Stimulated activated naive B cell treated with anti-CD40 and anti-IgM and Interleukin-4, amounts not matched to agents 10 μg/mL and 1 μg/mL and 100 μg/mL, for 72 hours (primary cell): ENCODE results near the gene PMIS2.

Experiments
- ATAC-seq, 2 donors: fragments of 150-1000 bp; cut with Tn5 transposase; replicated peaks; 2 replicates each; pipeline ENCODE4 v1.10.0; 2021; ENCODE audit warnings: moderate library complexity in 1 of 2
- DNase-seq: peaks from one replicate; pipeline ENCODE4 v3.0.0; 2021
- H3K27ac Mint-ChIP-seq: one replicate; pipeline ENCODE4 v1.8.0; 2022; ENCODE audit warnings: mild to moderate bottlenecking, mixed read lengths
- H3K27me3 Mint-ChIP-seq, 2 donors: one replicate each; pipeline ENCODE4 v1.8.0; 2022; ENCODE audit warnings: mixed read lengths in 2 of 2
- H3K36me3 Mint-ChIP-seq, 2 donors: one replicate each; pipeline ENCODE4 v1.8.0; 2022; ENCODE audit warnings: mixed read lengths in 2 of 2, mild to moderate bottlenecking in 1 of 2
- H3K4me1 Mint-ChIP-seq, 2 donors: one replicate each; pipeline ENCODE4 v1.8.0; 2022; ENCODE audit warnings: mixed read lengths in 2 of 2, mild to moderate bottlenecking in 1 of 2
- H3K4me3 Mint-ChIP-seq, 2 donors: one replicate each; pipeline ENCODE4 v1.8.0; 2022; ENCODE audit warnings: mild to moderate bottlenecking in 2 of 2, mixed read lengths in 2 of 2, moderate library complexity in 1 of 2
- H3K9me3 Mint-ChIP-seq, 2 donors: one replicate each; pipeline ENCODE4 v1.8.0; 2022; ENCODE audit warnings: mixed read lengths in 2 of 2, mild to moderate bottlenecking in 1 of 2

The PMIS2 gene

GRCh38 chr19:35585848-35586247 lies at the start of gene PMIS2:
Gene PMIS2 (plus strand): TSS chr19:35586173. CDS start chr19:35586260, 87 bp downstream.
- Mint-ChIP-seq H3K27ac (no peak within 1 kb of the TSS), H3K4me1 (no peaks in the 10 kb centered on the region), H3K36me3 (no peaks in the 10 kb centered on the region), H3K4me3 (no peak within 1 kb of the TSS), H3K9me3 (peaks cover 0 to 2% of the 10 kb centered on the region in 2 donors), H3K27me3 (peaks cover 39 to 54% of the 10 kb centered on the region in 2 donors)
- peak; percentile 34 to 46 for ATAC-seq
- no peak for DNase-seq

- H3K4me1 Mint-ChIP-seq = peaks cover 7 to 25% of the 10 kb centered on the region in 2 donors
- no peak overlapping the region for H3K27ac Mint-ChIP-seq
- DNase-seq (no peak), ATAC-seq (no peak)
- no peak overlapping the region for H3K4me3 Mint-ChIP-seq
- H3K36me3 Mint-ChIP-seq = peaks cover 14 to 31% of the 10 kb centered on the region in 2 donors
- peaks cover 4 to 8% of the 10 kb centered on the region in 2 donors for H3K27me3 Mint-ChIP-seq
- no peaks in the 10 kb centered on the region for H3K9me3 Mint-ChIP-seq
These were observed 46.7 kb upstream of the PMIS2 start for GRCh38 chr19:35539314-35539713.

- no peak for ATAC-seq
- no peaks in the 10 kb centered on the region for H3K9me3 Mint-ChIP-seq
- DNase-seq = no peak
- H3K4me3 Mint-ChIP-seq = no peak overlapping the region
- peaks cover 11 to 29% of the 10 kb centered on the region in 2 donors for H3K4me1 Mint-ChIP-seq
- peaks cover 14 to 31% of the 10 kb centered on the region in 2 donors for H3K36me3 Mint-ChIP-seq
- H3K27me3 Mint-ChIP-seq = peaks cover 2 to 3% of the 10 kb centered on the region in 2 donors
- H3K27ac Mint-ChIP-seq = no peak overlapping the region
These were observed 46.1 kb upstream of the PMIS2 start for GRCh38 chr19:35539850-35540249.

- DNase-seq = no peak
- ATAC-seq = no peak
- no peak overlapping the region for H3K27ac Mint-ChIP-seq
- peaks cover 14 to 31% of the 10 kb centered on the region in 2 donors for H3K36me3 Mint-ChIP-seq
- no peaks in the 10 kb centered on the region for H3K27me3 Mint-ChIP-seq
- no peak overlapping the region for H3K4me3 Mint-ChIP-seq
- no peaks in the 10 kb centered on the region for H3K9me3 Mint-ChIP-seq
- H3K4me1 Mint-ChIP-seq = peaks cover 12 to 29% of the 10 kb centered on the region in 2 donors
These were observed 45.5 kb upstream of the PMIS2 start for GRCh38 chr19:35540356-35540927.

GRCh38 chr19:35542209-35542608 lies 43.8 kb upstream of the PMIS2 start:
- Mint-ChIP-seq H3K9me3 (no peaks in the 10 kb centered on the region), H3K27ac (no peak overlapping the region), H3K4me3 (no peak overlapping the region), H3K4me1 (peaks cover 24 to 42% of the 10 kb centered on the region in 2 donors), H3K27me3 (no peaks in the 10 kb centered on the region), H3K36me3 (peaks cover 18 to 32% of the 10 kb centered on the region in 2 donors)
- no peak for DNase-seq
- no peak for ATAC-seq

GRCh38 chr19:35543280-35544109 lies 42.5 kb upstream of the PMIS2 start:
- Mint-ChIP-seq H3K27ac (no peak overlapping the region), H3K4me1 (peaks cover 28 to 52% of the 10 kb centered on the region in 2 donors), H3K9me3 (no peaks in the 10 kb centered on the region), H3K4me3 (no peak overlapping the region), H3K27me3 (no peaks in the 10 kb centered on the region), H3K36me3 (peaks cover 22 to 37% of the 10 kb centered on the region in 2 donors)
- no peak for DNase-seq
- no peak for ATAC-seq

GRCh38 chr19:35544110-35544802 lies 41.7 kb upstream of the PMIS2 start:
- H3K36me3 Mint-ChIP-seq = peaks cover 28 to 43% of the 10 kb centered on the region in 2 donors
- no peak for ATAC-seq
- peak overlapping the region; percentile 93 to 100 for H3K4me3 Mint-ChIP-seq
- DNase-seq = no peak
- H3K27me3 Mint-ChIP-seq = no peaks in the 10 kb centered on the region
- no peaks in the 10 kb centered on the region for H3K9me3 Mint-ChIP-seq
- peaks cover 36 to 60% of the 10 kb centered on the region in 2 donors for H3K4me1 Mint-ChIP-seq
- H3K27ac Mint-ChIP-seq = peak overlapping the region; percentile 96

GRCh38 chr19:35545001-35545854 lies 40.7 kb upstream of the PMIS2 start, which contains the start of gene TMEM147:
Gene TMEM147 (plus strand): TSS chr19:35545626. CDS start chr19:35545740, 114 bp downstream.
- DNase-seq (peak; percentile 84), ATAC-seq (peak; percentile 89 to 93)
- H3K27me3 Mint-ChIP-seq = no peaks in the 10 kb centered on the region
- peaks cover 38 to 63% of the 10 kb centered on the region in 2 donors for H3K4me1 Mint-ChIP-seq
- H3K36me3 Mint-ChIP-seq = peaks cover 30 to 47% of the 10 kb centered on the region in 2 donors
- no peaks in the 10 kb centered on the region for H3K9me3 Mint-ChIP-seq
- H3K27ac Mint-ChIP-seq = peak within 1 kb of the TSS; percentile 98
- peak within 1 kb of the TSS; percentile 93 to 100 for H3K4me3 Mint-ChIP-seq

- Mint-ChIP-seq H3K36me3 (peaks cover 34 to 48% of the 10 kb centered on the region in 2 donors), H3K9me3 (no peaks in the 10 kb centered on the region), H3K27me3 (no peaks in the 10 kb centered on the region), H3K27ac (peak overlapping the region; percentile 98), H3K4me1 (peaks cover 38 to 56% of the 10 kb centered on the region in 2 donors), H3K4me3 (peak overlapping the region; percentile 93 to 100)
- peak; percentile 72 to 76 for ATAC-seq
- DNase-seq = peak; percentile 75
These were observed 40.1 kb upstream of the PMIS2 start for GRCh38 chr19:35545855-35546381.

- peak overlapping the region; percentile 93 to 100 for H3K4me3 Mint-ChIP-seq
- H3K27ac Mint-ChIP-seq = peak overlapping the region; percentile 98
- DNase-seq (no peak), ATAC-seq (no peak)
- no peaks in the 10 kb centered on the region for H3K27me3 Mint-ChIP-seq
- H3K36me3 Mint-ChIP-seq = peaks cover 40 to 47% of the 10 kb centered on the region in 2 donors
- no peaks in the 10 kb centered on the region for H3K9me3 Mint-ChIP-seq
- peaks cover 38 to 52% of the 10 kb centered on the region in 2 donors for H3K4me1 Mint-ChIP-seq
These were observed 39.4 kb upstream of the PMIS2 start for GRCh38 chr19:35546532-35546931.

GRCh38 chr19:35549174-35549788 lies 36.7 kb upstream of the PMIS2 start:
- Mint-ChIP-seq H3K9me3 (no peaks in the 10 kb centered on the region), H3K27me3 (no peaks in the 10 kb centered on the region), H3K27ac (peak overlapping the region; percentile 20), H3K4me3 (no peak overlapping the region), H3K4me1 (peaks cover 32 to 41% of the 10 kb centered on the region in 2 donors), H3K36me3 (peaks cover 36 to 37% of the 10 kb centered on the region in 2 donors)
- no peak for ATAC-seq
- DNase-seq = no peak

- H3K36me3 Mint-ChIP-seq = peaks cover 36 to 37% of the 10 kb centered on the region in 2 donors
- peaks cover 26 to 37% of the 10 kb centered on the region in 2 donors for H3K4me1 Mint-ChIP-seq
- no peaks in the 10 kb centered on the region for H3K27me3 Mint-ChIP-seq
- ATAC-seq (no peak), DNase-seq (no peak)
- no peak overlapping the region for H3K4me3 Mint-ChIP-seq
- H3K9me3 Mint-ChIP-seq = no peaks in the 10 kb centered on the region
- H3K27ac Mint-ChIP-seq = no peak overlapping the region
These were observed 36.0 kb upstream of the PMIS2 start for GRCh38 chr19:35549879-35550523.
